NCI-H1105 treated with DMSO at 0.1 percent for 48 hours (cell line): Measurements from ENCODE around the gene POLR1D.

Experiments
- DNase-seq: peaks from one replicate; lab custom pipeline; 2025; lab: John Stamatoyannopoulos, UW

The POLR1D gene

GRCh38 chr13:27638521-27638920 lies 16.8 kb downstream of the POLR1D start:
- DNase-seq: no peak

- no peak for DNase-seq
Observed at GRCh38 chr13:27639186-27639585, 17.5 kb downstream of the POLR1D start.

- DNase-seq: no peak
Observed at GRCh38 chr13:27641711-27642502, 20.2 kb downstream of the POLR1D start.

- no peak for DNase-seq
Observed at GRCh38 chr13:27643334-27644132, 21.8 kb downstream of the POLR1D start.

- no peak for DNase-seq
Observed at GRCh38 chr13:27644302-27644701, 22.6 kb downstream of the POLR1D start.

GRCh38 chr13:27650312-27650711 lies 28.6 kb downstream of the POLR1D start:
- no peak for DNase-seq

- no peak for DNase-seq
Observed at GRCh38 chr13:27654059-27654458, 32.4 kb downstream of the POLR1D start.

- DNase-seq: no peak
Observed at GRCh38 chr13:27654816-27655215, 33.1 kb downstream of the POLR1D start.

- no peak for DNase-seq
Observed at GRCh38 chr13:27657724-27658123, 36.0 kb downstream of the POLR1D start.

- DNase-seq: no peak
Observed at GRCh38 chr13:27658546-27658945, 36.9 kb downstream of the POLR1D start.

GRCh38 chr13:27659145-27659865 lies 37.6 kb downstream of the POLR1D start:
- DNase-seq: no peak

- DNase-seq: no peak
Observed at GRCh38 chr13:27660511-27660910, 38.8 kb downstream of the POLR1D start.

- no peak for DNase-seq
Observed at GRCh38 chr13:27661017-27661416, 39.3 kb downstream of the POLR1D start.

- no peak for DNase-seq
Observed at GRCh38 chr13:27662738-27663470, 41.2 kb downstream of the POLR1D start.

- DNase-seq: no peak
Observed at GRCh38 chr13:27663947-27664346, 42.3 kb downstream of the POLR1D start.

GRCh38 chr13:27665333-27665732 lies 43.6 kb downstream of the POLR1D start:
- DNase-seq: no peak

GRCh38 chr13:27665761-27666160 lies 44.1 kb downstream of the POLR1D start:
- no peak for DNase-seq

GRCh38 chr13:27666951-27667350 lies 45.3 kb downstream of the POLR1D start:
- no peak for DNase-seq

- no peak for DNase-seq
Observed at GRCh38 chr13:27667946-27668345, 46.3 kb downstream of the POLR1D start.

- DNase-seq: no peak
Observed at GRCh38 chr13:27670861-27671260, 49.2 kb downstream of the POLR1D start.

- no peak for DNase-seq
Observed at GRCh38 chr13:27672025-27672424, 50.3 kb downstream of the POLR1D start.
